ENCODE measurements around the gene OTULINL.

GRCh38 chr5:14599476-14600127 is 18.0 kb downstream of the OTULINL start:
- TF ChIP-seq CTCF (IDR thresholded peaks at IDR 0.05) (no peak), POLR2A (IDR thresholded peaks at IDR 0.05) (no peak)

All from right lobe of liver (tissue), 4 donors.